Measurements from ENCODE around the gene SLC22A14.
"Not testable (repeated sequence)": the region's sequence is repeated elsewhere in the genome, so short reads cannot be mapped to it uniquely, and the experiment has no call there.

Gene SLC22A14

GRCh38 chr3:38268522-38268921, 13.6 kb upstream of the SLC22A14 start:
- in situ Hi-C loops (cut with MboI; ENCODE audit: low sequenced_read_pairs) = no loop called here

DNA sequence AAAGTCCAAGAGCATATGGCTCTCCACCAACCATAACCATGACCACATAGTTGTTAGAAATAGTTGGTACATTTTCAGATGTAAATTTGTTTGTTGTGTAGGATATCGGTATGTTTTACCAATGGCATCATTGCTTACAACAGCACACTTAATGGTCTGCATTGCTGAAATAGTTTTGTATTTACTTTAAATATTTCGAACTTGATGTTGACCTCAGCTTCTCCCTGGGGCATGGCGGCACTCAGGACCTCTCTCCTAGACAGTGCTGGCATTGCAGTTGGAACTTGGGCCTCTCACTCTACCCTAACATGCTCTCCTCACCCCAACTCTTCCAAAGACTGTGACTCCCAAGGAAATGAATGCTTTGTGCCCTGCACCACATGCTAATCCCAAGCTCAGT, 11.5 kb upstream of the SLC22A14 start:
- in situ Hi-C loops (cut with MboI; ENCODE audit: low sequenced_read_pairs) = no loop called here

GRCh38 chr3:38271553-38271952, 10.5 kb upstream of the SLC22A14 start:
- in situ Hi-C loops (cut with MboI; ENCODE audit: low sequenced_read_pairs) = no loop called here

DNA sequence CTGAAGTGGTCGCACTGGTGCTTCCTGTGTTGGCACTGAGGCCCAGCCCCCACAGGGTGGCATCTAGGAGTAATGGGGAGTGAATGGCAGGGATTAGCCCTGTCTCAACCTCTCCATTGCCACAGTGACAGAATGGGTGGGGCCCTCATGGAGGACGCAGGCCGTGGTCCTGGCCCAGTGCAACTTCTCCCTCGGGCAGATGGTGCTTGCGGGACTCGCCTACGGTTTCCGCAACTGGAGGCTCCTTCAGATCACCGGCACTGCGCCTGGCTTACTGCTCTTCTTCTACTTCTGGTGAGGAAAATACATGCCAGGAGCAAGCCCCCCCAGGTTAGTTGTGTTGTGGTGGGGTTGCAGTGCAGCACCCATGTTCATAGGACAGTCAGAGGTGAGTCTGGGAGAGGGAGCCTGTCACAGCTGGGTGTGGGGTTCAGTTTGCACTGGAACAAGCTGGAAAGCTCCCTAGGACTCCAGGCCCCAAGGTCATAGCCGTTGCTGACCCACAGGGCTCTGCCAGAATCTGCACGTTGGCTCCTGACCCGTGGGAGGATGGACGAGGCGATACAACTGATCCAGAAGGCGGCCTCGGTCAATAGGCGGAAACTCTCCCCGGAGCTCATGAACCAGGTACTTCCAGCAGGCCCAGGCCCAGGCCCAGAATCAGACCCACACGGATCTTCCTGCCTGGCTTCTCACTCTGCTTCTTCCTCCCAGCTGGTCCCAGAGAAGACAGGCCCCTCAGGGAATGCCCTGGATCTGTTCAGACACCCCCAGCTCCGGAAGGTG, 7.0 kb upstream of the SLC22A14 start:
- in situ Hi-C loops (cut with MboI; ENCODE audit: low sequenced_read_pairs) = no loop called here

DNA sequence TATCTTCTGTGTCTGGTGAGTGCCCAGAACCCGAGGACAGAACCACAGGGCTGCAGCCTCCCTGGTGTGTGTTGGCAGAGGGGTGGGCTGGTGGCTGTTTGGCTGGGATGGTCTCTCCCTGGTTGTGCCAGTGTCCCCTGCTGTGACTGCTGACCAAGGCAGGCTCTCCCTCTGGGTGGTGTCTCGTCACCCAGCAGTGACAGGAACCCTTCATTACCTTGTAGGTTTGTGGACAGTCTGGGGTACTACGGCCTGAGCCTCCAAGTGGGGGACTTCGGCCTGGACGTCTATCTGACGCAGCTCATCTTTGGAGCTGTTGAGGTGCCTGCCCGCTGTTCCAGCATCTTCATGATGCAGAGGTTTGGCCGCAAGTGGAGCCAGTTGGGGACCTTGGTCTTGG, 6.4 kb upstream of the SLC22A14 start:
- in situ Hi-C loops (cut with MboI; ENCODE audit: low sequenced_read_pairs) = no loop called here

DNA sequence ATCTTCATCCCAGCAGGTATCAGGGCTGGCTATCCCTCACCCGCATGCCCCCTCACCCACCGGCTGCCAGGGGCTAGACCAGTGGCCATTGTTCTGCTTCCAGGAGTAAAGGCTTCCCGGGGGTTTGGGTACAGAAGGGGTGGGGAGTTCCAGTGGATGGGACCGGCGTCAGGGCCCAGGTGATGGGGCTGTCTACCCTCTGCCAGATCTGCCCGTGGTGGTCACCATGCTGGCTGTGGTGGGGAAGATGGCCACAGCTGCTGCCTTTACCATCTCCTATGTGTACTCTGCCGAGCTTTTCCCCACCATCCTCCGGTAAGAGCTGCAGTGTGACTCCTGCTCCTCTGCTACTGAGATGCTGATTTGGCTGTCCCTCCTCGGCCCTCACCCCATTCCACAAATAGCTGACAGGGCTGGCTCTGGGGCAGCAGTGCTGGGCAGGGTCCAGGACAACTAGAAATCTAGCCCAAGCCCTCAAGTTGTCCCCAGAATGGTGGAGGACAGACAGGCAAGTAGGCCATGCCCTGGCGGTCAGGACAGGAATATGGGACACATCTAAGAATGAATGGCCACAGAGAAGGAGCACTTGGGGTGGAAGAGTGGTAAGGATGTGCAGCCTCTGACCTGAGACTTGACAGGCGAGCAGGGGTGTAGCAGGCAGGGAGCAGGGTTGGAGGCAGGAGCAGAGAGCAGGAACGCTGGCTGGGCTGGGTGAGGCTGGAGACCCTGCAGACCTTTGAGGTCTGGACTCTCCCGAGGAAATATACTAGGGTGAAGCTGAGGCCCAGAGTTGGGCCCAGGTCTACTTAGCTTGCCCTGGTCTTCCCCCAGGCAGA, 5.8 kb upstream of the SLC22A14 start:
- in situ Hi-C loops (cut with MboI; ENCODE audit: low sequenced_read_pairs) = no loop called here

- in situ Hi-C loops (cut with MboI; ENCODE audit: low sequenced_read_pairs) = no loop called here
These were observed 5.0 kb upstream of the SLC22A14 start for GRCh38 chr3:38276917-38277630.

DNA sequence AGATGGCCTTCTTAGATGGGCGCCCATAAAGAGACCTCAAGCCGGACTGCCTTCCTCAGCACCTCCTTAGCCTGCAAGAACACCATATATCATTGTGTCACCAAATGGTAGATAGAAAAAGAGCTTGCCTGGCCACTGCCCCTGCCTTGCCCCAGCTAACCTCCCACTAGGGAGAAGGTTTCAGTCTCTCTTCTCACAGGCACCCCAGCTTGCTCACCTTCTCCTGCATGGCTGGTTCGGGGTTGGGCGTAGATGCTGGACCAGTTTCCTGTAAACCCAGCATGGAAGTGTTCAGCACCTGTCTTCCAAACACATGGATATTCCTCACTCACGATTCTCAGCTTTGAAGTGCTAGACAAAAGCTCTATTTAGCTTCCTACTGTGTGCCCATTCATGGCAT, 3.3 kb upstream of the SLC22A14 start:
- in situ Hi-C loops (cut with MboI; ENCODE audit: low sequenced_read_pairs) = no loop called here

DNA sequence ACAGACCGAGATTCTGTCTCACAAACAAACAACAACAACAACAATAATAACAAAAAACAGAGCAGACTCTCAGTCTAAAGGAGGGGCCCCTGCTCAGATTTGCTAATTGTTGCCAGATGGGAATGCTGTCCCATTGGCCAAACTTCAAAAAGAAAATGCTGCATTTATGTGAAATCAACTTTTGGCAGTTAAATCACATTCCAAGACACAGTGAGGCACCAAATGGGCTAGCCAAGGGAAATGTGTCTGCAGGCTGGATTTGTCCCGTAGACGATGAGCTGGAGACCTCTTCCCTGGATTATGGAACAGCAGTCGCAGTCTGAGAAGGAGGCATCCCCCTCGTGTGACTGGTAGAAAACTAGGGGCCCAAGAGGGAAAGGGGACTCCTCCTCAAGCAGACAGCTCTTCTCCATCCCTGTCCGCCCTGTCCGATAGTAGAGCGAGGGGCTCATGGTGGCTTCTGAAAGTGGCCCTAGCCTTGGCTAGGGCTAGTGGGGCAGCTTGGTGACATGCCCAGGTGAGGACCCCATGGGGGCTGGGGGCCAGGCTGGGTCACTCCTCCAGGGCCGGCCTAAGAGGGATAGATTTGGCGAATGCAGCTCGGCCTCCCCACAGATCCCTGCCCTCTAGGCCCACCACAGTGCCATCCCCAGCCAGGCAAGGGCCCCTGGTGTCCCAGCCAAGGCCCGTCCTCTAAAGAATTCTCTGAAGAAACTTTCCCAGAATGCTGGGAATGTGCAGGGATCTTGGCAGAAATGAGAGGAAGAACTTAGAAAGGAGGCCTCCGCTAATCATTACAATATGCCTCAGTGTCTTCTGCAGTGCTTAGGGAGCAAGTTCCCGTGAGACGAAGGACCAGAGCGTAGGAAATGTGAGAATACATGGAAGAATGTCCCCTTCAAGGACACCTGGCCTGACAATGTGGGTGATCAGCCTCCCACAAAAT, 2.0 kb downstream of the SLC22A14 start:
- in situ Hi-C loops (cut with MboI; ENCODE audit: low sequenced_read_pairs) = no loop called here

DNA sequence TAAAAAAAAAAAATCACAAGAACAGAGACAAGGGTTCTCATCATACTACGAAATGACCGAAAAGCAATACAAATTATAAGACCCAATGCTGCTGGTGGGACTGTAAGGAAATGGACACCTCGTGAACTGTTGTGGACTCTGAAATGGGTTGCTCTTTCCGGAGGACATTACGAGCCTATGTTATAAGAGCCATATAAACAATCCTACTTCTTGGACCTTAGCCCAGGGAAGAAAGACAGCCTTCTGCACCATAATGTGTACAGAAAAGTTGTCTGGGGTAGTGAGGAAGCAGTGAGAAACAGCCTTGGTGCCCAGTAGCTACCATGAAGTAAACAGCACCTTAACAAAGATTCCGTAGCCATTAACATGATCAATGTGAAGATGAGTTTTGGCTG, 2.7 kb downstream of the SLC22A14 start:
- in situ Hi-C loops (cut with MboI; ENCODE audit: low sequenced_read_pairs) = no loop called here

- in situ Hi-C loops (cut with MboI; ENCODE audit: low sequenced_read_pairs) = not testable (repeated sequence)
These were observed 7.5 kb downstream of the SLC22A14 start for GRCh38 chr3:38289286-38290217.

- in situ Hi-C loops (cut with MboI; ENCODE audit: low sequenced_read_pairs) = not testable (repeated sequence)
These were observed 15.0 kb downstream of the SLC22A14 start for GRCh38 chr3:38297053-38297452.

DNA sequence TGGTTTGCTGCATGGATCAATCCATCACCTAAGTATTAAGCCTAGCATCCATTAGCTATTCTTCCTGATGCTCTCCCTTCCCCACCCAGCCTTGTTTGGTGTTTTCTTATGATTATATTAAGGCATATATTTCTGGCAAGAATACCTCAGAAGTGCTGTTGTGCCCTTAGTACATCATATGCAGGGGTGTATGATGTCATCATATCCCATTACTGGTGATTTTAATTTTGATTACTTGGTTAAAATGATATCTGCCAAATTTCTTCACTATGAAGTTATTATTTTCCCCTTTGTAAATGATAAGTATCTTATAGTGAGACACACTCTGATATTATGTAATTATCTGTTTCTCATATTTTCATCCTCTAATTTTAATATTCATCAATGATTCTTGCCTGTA, 15.4 kb downstream of the SLC22A14 start:
- in situ Hi-C loops (cut with MboI; ENCODE audit: low sequenced_read_pairs) = no loop called here

DNA sequence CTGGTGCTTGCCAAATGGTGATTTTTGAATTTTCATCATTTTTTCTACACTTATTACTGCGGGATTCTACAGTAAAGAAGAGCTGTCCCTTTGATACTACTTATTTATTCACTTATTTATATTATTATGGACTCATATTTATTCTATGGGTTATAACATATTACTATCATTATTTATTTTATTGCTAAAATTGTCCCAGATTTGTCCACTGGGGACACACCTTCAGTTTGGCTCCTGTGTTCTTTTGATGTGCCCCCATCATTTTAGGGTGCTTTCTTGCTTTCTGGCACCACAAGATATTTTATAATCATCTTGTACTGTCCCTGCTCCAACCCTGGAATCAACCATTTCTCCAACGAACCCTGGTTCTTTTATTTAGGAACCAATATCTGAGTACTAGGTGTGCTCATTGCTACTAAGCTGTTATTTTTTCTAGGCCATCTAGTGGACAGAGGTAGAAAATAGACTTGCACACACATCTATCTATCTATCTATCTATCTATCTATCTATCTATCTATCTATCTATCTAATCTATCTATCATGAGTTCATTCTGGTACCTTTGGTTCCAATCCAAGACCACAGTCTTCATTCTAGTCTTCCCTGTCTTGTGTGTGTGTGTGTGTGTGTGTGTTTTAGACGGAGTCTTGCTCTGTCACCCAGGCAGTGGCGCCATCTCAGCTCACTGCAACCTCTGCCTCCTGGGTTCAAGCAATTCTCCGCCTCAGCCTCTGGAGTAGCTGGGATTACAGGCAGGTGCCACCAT, 16.0 kb downstream of the SLC22A14 start:
- in situ Hi-C loops (cut with MboI; ENCODE audit: low sequenced_read_pairs) = no loop called here

GRCh38 chr3:38306941-38307340, 24.8 kb downstream of the SLC22A14 start:
- in situ Hi-C loops (cut with MboI; ENCODE audit: low sequenced_read_pairs) = no loop called here

DNA sequence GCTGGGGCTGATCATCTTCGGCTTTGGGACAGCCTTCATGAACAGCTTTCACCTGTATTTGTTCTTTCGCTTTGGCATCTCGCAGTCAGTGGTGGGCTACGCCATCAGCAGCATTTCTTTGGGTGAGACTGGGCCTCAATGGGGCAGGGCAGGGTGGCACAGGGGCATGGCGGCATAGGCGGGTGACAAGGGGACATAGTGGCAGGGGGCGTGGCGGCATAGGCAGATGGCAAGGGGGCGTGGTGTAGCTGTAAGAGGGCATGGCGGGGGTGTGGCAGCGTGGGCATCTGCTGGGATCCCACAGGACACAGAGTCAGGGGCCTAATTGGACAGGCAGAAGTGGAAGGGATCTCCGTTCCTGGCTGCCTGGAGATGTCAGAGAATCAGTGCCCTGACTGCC, 25.5 kb downstream of the SLC22A14 start:
- in situ Hi-C loops (cut with MboI; ENCODE audit: low sequenced_read_pairs) = no loop called here

GRCh38 chr3:38308456-38308855, 26.4 kb downstream of the SLC22A14 start:
- in situ Hi-C loops (cut with MboI; ENCODE audit: low sequenced_read_pairs) = no loop called here

GRCh38 chr3:38311476-38311875, 29.4 kb downstream of the SLC22A14 start:
- in situ Hi-C loops (cut with MboI; ENCODE audit: low sequenced_read_pairs) = no loop called here

DNA sequence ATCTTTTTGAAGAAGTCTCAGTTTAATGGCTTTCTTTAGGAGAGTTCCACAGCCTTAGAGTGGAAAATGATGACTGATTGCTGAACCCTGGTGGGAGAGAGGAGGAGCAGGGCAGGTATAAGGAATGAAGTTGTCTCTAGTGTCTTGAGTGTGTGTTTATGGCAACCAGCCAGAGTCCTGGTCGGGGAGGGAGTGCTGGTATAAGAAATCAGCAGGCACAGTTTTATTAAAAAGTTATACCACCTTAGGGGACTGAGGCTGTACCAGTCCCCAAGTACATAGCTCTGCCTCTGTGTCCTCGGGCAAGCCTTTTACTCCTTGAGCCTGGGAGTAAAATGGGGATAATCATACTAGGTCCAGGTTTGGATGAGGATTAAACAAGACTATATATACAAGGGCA, 29.8 kb downstream of the SLC22A14 start:
- in situ Hi-C loops (cut with MboI; ENCODE audit: low sequenced_read_pairs) = no loop called here

Measured in HL-60/S4 (cell line).